ENCODE data around the gene ARRB1.
"Not testable (repeated sequence)": the region's sequence is repeated elsewhere in the genome, so short reads cannot be mapped to it uniquely, and the experiment has no call there.

DNA sequence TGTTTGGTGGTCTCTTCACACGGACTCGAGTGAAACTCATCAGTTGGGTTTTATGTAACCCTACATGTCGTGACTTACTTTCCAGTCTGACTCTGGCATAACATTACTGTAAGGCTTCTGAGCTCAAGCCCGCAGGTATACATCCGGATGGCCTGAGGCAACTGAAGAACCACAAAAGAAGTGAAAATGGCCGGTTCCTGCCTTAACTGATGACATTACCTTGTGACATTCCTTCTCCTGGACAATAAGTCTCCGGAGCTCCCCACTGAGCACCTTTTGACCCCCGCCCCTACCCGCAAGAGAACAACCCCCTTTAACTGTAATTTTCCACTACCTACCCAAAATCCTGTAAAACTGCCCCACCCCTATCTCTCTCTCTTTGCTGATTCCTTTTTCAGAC is 19.7 kb downstream of the ARRB1 start:
- not testable (repeated sequence) for TF ChIP-seq CTCF, POLR2A (IDR thresholded peaks at IDR 0.05)
